HG03442 (cell line): ENCODE measurements around the gene RGS9.

ENCODE experiments used
- ATAC-seq: cut with Tn5 transposase; IDR thresholded peaks from one replicate; pipeline ENCODE4 v1.9.1; 2021; ENCODE audit warnings: mild to moderate bottlenecking, moderate library complexity; ENCODE audit not compliant: unreplicated experiment

RGS9 gene

DNA sequence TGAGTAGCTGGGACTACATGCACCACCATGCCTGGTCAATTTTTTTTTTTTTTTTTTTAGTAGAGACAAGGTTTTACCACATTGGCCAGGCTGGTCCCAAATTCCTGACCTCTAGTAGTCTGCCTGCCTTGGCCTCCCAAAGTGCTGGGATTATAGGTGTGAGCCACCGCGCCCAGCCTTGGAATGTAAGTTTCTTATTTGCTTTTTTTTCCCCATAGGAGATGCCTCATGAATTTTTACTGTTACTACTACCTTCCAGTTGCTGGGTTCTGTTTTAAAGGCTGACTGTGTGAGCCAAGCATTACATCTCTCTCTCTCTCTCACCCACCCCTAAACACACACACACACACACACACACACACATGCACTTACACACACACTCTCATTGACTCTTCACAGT is 112.6 kb downstream of the RGS9 start:
- ATAC-seq: no peak

DNA sequence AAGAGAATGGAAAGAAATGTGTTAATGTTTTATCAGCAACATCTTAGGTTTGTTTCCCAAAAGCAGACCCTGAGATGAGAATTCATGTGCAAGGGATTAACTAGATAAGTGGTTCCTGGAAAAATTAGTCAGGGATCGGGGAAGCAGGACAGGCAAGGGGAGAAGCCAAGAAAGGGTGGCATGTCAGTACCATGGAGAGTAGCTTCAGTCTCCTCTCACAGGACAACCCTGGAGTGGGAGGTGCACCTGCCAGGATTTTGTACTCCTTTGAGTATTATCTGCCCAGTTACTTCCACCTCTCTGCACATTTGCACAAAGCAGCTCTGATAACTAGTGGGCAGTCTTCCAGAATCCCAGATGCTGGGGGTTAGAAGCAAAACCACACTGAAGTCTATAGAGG is 117.0 kb downstream of the RGS9 start:
- ATAC-seq: no peak

- ATAC-seq: no peak
Measured at GRCh38 chr17:65259281-65259680, 122.1 kb downstream of the RGS9 start.

GRCh38 chr17:65259696-65260485 is 122.7 kb downstream of the RGS9 start:
- ATAC-seq: no peak

GRCh38 chr17:65260626-65261025 is 123.5 kb downstream of the RGS9 start:
- no peak for ATAC-seq

GRCh38 chr17:65261152-65261551 is 124.0 kb downstream of the RGS9 start:
- no peak for ATAC-seq

- no peak for ATAC-seq
Measured at GRCh38 chr17:65261682-65262636, 124.8 kb downstream of the RGS9 start.

- no peak for ATAC-seq
Measured at GRCh38 chr17:65265276-65265675, 128.1 kb downstream of the RGS9 start.

DNA sequence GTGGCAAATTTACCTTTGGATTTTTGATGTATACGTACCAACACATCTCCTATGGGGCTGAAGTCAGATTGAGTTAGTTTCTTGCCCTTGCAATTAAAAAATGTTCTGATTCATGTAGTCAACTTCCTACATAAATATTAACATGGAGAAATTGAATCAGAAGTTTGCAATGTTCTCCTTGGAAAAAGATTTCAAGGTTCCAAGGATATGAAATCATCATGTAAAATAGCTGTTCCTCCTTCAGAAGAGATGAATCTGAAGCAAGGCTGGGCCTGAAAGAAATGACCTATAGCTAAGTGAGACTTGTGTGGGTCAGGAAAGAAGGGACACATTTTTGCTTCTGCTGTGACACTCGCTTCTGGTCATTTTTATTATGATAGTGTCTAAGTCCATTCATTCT is 131.7 kb downstream of the RGS9 start:
- no peak for ATAC-seq

DNA sequence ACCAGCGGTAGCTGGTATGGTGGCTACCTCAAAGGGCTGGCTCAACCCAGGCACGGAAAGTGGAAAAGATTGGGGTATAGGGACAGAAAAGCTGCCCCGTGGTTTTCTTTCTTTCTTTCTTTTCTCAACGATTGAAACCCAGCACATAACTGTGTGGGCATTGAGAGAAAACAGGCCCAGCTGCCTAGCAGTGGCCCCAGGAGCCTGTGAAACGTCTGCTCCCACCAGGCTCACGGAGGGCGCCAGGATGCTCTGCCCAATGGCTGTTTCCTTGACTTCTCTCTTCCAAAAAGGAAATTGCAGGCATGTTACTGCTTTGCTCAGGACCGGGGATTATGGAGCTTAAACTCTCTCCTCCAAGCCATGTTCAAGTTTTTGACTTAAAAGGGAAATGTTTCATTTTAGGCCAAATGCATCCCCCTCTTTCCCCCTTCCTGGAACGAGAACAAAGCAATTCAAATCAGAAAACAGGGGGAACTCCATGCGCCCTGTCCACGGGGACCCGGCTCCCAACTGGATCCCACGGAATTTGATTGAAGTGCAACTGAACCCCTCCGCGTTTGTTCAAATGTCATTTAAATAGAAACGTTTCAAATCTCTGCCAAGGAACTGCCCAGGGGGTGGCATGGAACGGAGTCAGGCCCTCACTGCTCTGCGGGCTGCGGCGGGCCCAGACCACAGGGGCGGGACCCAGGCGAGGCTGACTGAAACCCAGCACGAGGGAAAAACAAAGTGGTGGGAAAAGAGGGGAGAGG is 133.5 kb downstream of the RGS9 start:
- ATAC-seq: no peak

DNA sequence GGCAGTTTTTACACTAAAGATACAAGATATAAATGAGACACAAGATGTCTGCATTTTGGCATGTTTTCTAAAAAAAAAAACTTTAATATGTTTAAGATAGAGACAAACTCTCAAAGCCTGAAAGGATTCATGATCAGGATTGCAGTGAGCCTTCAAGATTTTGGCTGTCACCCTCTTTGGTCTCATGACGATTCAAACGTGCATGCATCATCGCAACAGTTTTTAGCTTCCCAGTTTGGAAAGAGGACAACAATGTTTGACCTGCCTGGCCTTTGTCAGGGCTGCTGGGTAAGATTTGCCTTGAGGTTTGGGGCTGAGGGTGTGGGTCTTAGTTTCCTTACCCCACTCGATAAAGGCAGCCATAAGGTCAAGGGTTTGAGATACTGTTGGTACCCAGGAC is 134.1 kb downstream of the RGS9 start:
- no peak for ATAC-seq
